IMR-90 (cell line): ENCODE results near the gene RASGRP4. TPM values are rescaled to one million over a fixed set of nuclear protein-coding genes. Genes with fewer than 3 reads are reported as not detected.
A peak's percentile ranks its signal among the peaks of the same experiment; 100 is the strongest.

Source experiments
- ATAC-seq: fragments of 200-7000 bp; cut with Tn5 transposase; 2 replicates; pipeline ENCODE4 v1.9.1; 2020; ENCODE audit warnings: low read depth, mild to moderate bottlenecking, moderate library complexity
- BruUV-seq: library from RNA; stranded (reverse); fragments of 400-500 nt; replicated peaks from 2 replicates; lab custom pipeline; 2021; lab: Mats Ljungman, UMichigan
- CTCF ChIA-PET: fragments of 300-600 bp; formaldehyde crosslinking; extraction: SDS; loops from one replicate; lab custom pipeline; 2021; ENCODE audit warnings: antibody characterized with exemption; lab: Yijun Ruan, JAX
- POLR2A ChIA-PET: fragments of 300-600 bp; sonication (Branson Sonifier 250); formaldehyde crosslinking; loops from one replicate; lab custom pipeline; 2022; ENCODE audit warnings: antibody characterized with exemption; ENCODE audit not compliant: unreplicated experiment; lab: Charles Lee
- DNase-seq: peaks from one replicate; pipeline ENCODE4 v3.0.0; 2013
- H2AFZ ChIP-seq: replicated peaks from 2 replicates; pipeline ENCODE3; 2013; ENCODE audit warnings: low read length, mild to moderate bottlenecking; ENCODE audit not compliant: poor library complexity
- H2AK5ac ChIP-seq: 2 replicates; pipeline ENCODE4 v1.6.1; 2013; ENCODE audit warnings: low read depth, low read length, inconsistent platforms
- H2AK9ac ChIP-seq: replicated peaks from 2 replicates; pipeline ENCODE3; 2013; ENCODE audit warnings: mild to moderate bottlenecking, low read depth, low read length, moderate library complexity; ENCODE audit not compliant: poor library complexity
- H2BK120ac ChIP-seq: 2 replicates; pipeline ENCODE4 v1.6.1; 2013; ENCODE audit warnings: low read depth, low read length, inconsistent platforms
- H2BK15ac ChIP-seq: 3 replicates; pipeline ENCODE4 v1.6.1; 2013; ENCODE audit warnings: low read depth, low read length, inconsistent platforms
- H2BK20ac ChIP-seq: 2 replicates; pipeline ENCODE4 v1.6.1; 2013; ENCODE audit warnings: low read depth, mild to moderate bottlenecking, inconsistent platforms, low read length, moderate library complexity
- H2BK5ac ChIP-seq: 2 replicates; pipeline ENCODE4 v1.6.1; 2013; ENCODE audit warnings: mild to moderate bottlenecking, low read depth, low read length, inconsistent platforms; ENCODE audit not compliant: poor library complexity, severe bottlenecking
- H3K14ac ChIP-seq: replicated peaks from 2 replicates; pipeline ENCODE4 v1.6.1; 2013; ENCODE audit warnings: low read depth, low read length, inconsistent platforms
- H3K18ac ChIP-seq: 2 replicates; pipeline ENCODE4 v1.6.1; 2013; ENCODE audit warnings: low read depth, low read length, control low read depth
- H3K23ac ChIP-seq: 2 replicates; pipeline ENCODE4 v1.6.1; 2013; ENCODE audit warnings: low read depth, low read length, inconsistent platforms
- H3K27ac ChIP-seq: 2 replicates; pipeline ENCODE4 v1.5.1; 2013; ENCODE audit warnings: mild to moderate bottlenecking, control low read depth, low read length; ENCODE audit not compliant: insufficient read depth
- H3K27me3 ChIP-seq: 2 replicates; pipeline ENCODE4 v1.6.1; 2013; ENCODE audit warnings: low read length; ENCODE audit not compliant: control insufficient read depth, insufficient read depth
- H3K36me3 ChIP-seq: 2 replicates; pipeline ENCODE4 v1.6.1; 2013; ENCODE audit warnings: low read length, mixed read lengths; ENCODE audit not compliant: control insufficient read depth, insufficient read depth
- H3K4ac ChIP-seq: 2 replicates; pipeline ENCODE4 v1.6.1; 2013; ENCODE audit warnings: low read depth, low read length, inconsistent platforms
- H3K4me1 ChIP-seq: 2 replicates; pipeline ENCODE4 v1.6.1; 2013; ENCODE audit warnings: low read length, mixed read lengths; ENCODE audit not compliant: control insufficient read depth, insufficient read depth
- H3K4me2 ChIP-seq: 2 replicates; pipeline ENCODE4 v1.6.1; 2013; ENCODE audit warnings: low read depth, mild to moderate bottlenecking, control low read depth, low read length, moderate library complexity
- H3K4me3 ChIP-seq: 2 replicates; pipeline ENCODE4 v1.5.1; 2013; ENCODE audit warnings: low read depth, mild to moderate bottlenecking, control low read depth, low read length, moderate library complexity; ENCODE audit not compliant: insufficient read depth
- H3K56ac ChIP-seq: 2 replicates; pipeline ENCODE4 v1.6.1; 2013; ENCODE audit warnings: low read length, inconsistent platforms; ENCODE audit not compliant: insufficient read depth; ENCODE audit errors: extremely low read depth
- H3K79me1 ChIP-seq, 2 experiments: 2 replicates each; pipeline ENCODE4 v1.6.1; 2013; ENCODE audit warnings: low read length in 2 of 2, inconsistent platforms in 1 of 2, low read depth in 1 of 2
- H3K9ac ChIP-seq: 2 replicates; pipeline ENCODE4 v1.6.1; 2013; ENCODE audit warnings: low read depth, low read length, control low read depth
- H3K9me1 ChIP-seq: 2 replicates; pipeline ENCODE4 v1.6.1; 2013; ENCODE audit warnings: low read length, inconsistent platforms; ENCODE audit not compliant: insufficient read depth
- H3K9me3 ChIP-seq: 2 replicates; pipeline ENCODE4 v1.6.1; 2013; ENCODE audit warnings: low read length; ENCODE audit not compliant: control insufficient read depth, insufficient read depth
- H4K20me1 ChIP-seq: 2 replicates; pipeline ENCODE4 v1.6.1; 2013; ENCODE audit warnings: low read length, inconsistent platforms; ENCODE audit not compliant: insufficient read depth
- H4K5ac ChIP-seq: 2 replicates; pipeline ENCODE4 v1.6.1; 2013; ENCODE audit warnings: mild to moderate bottlenecking, low read depth, low read length, control low read depth
- H4K8ac ChIP-seq, 2 experiments: 2 replicates each; pipeline ENCODE4 v1.6.1; 2013; ENCODE audit warnings: low read depth in 2 of 2, low read length in 2 of 2, control low read depth in 1 of 2, inconsistent platforms in 1 of 2
- H4K91ac ChIP-seq: 2 replicates; pipeline ENCODE4 v1.6.1; 2013; ENCODE audit warnings: low read depth, low read length, inconsistent platforms; ENCODE audit not compliant: insufficient read depth
- BHLHE40 ChIP-seq: fragments of 150-350 bp; IDR thresholded peaks from 2 replicates; pipeline ENCODE4 v1.6.1; 2016; ENCODE audit warnings: mild to moderate bottlenecking, low read depth, low read length
- CHD1 ChIP-seq: IDR thresholded peaks from 2 replicates; pipeline ENCODE4 v1.6.1; 2012; ENCODE audit warnings: low read depth, low read length, improper control_type of control experiment
- FOS ChIP-seq: fragments of 150-350 bp; IDR thresholded peaks from 2 replicates; pipeline ENCODE4 v1.6.1; 2016; ENCODE audit warnings: low read depth, low read length
- MAFK ChIP-seq: IDR thresholded peaks from 2 replicates; pipeline ENCODE4 v1.6.1; 2012; ENCODE audit warnings: low read depth, low read length, improper control_type of control experiment
- NFE2L2 ChIP-seq: fragments of 150-350 bp; IDR thresholded peaks from 2 replicates; pipeline ENCODE4 v1.6.1; 2016; ENCODE audit warnings: low read depth, mild to moderate bottlenecking, low read length
- POLR2A ChIP-seq: IDR thresholded peaks from 2 replicates; pipeline ENCODE4 v1.6.1; 2012; ENCODE audit warnings: mild to moderate bottlenecking, low read depth, low read length
- RCOR1 ChIP-seq: IDR thresholded peaks from 2 replicates; pipeline ENCODE4 v1.6.1; 2012; ENCODE audit warnings: mild to moderate bottlenecking, low read length, improper control_type of control experiment; ENCODE audit not compliant: insufficient replicate concordance
- RFX5 ChIP-seq: IDR thresholded peaks from 2 replicates; pipeline ENCODE4 v1.8.0; 2012; ENCODE audit warnings: low read depth, mild to moderate bottlenecking, low read length, moderate library complexity
- SMC3 ChIP-seq: fragments of 150-350 bp; IDR thresholded peaks from 2 replicates; pipeline ENCODE4 v1.6.1; 2016; ENCODE audit warnings: low read depth, mild to moderate bottlenecking, antibody characterized with exemption, low read length, moderate library complexity
- WGBS, 2 experiments: methylation state at CpG; one replicate each; pipeline versions ENCODE4 v1.1.5 to v1.1.7; 2013; ENCODE audit warnings: missing lambda C conversion rate in 2 of 2; ENCODE audit not compliant: insufficient read length in 1 of 2; ENCODE audit errors: extremely low coverage in 2 of 2; 5-methylcytosine and 5-hydroxymethylcytosine counted together
- dilution Hi-C: fragments of 300-500 bp; cut with HindIII; formaldehyde crosslinking; loops from one replicate; pipeline ENCODE4 v1.14.3; 2018; ENCODE audit warnings: low sequenced_read_pairs; ENCODE audit not compliant: unreplicated experiment
- in situ Hi-C: fragments of 300-500 bp; cut with MboI; formaldehyde crosslinking; loops from 3 replicates; pipeline ENCODE4 v1.14.3; 2019; ENCODE audit warnings: low sequenced_read_pairs, inconsistent platforms, mixed read lengths
- intact Hi-C: fragments of 100-400 bp; cut with micrococcal nuclease; formaldehyde crosslinking; loops from 2 replicates; pipeline ENCODE4 v1.10.0; 2022
- polyA plus RNA-seq, 3 experiments: library from polyadenylated mRNA; depleted of rRNA; stranded (reverse); fragments of >200 nt; gene quantifications; 2 replicates each; pipeline ENCODE4 v1.2.3, GENCODE V29; 2012; ENCODE audit warnings: low replicate concordance in 1 of 3
- total RNA-seq: library from RNA; depleted of rRNA; stranded (reverse); fragments of >200 nt; gene quantifications from 2 replicates; pipeline ENCODE4 v1.2.3, GENCODE V29; 2012
- TF ChIP-seq, protein P1 (sequence below): conservative IDR thresholded peaks from 2 replicates; pipeline ENCODE4 v1.5.1; 2012; ENCODE audit warnings: mild to moderate bottlenecking, low read depth, low read length, improper control_type of control experiment

The RASGRP4 gene
- total and polyA plus RNA-seq, 2 of the 4 experiments (the other 2 are of a cell fraction): not detected

DNA sequence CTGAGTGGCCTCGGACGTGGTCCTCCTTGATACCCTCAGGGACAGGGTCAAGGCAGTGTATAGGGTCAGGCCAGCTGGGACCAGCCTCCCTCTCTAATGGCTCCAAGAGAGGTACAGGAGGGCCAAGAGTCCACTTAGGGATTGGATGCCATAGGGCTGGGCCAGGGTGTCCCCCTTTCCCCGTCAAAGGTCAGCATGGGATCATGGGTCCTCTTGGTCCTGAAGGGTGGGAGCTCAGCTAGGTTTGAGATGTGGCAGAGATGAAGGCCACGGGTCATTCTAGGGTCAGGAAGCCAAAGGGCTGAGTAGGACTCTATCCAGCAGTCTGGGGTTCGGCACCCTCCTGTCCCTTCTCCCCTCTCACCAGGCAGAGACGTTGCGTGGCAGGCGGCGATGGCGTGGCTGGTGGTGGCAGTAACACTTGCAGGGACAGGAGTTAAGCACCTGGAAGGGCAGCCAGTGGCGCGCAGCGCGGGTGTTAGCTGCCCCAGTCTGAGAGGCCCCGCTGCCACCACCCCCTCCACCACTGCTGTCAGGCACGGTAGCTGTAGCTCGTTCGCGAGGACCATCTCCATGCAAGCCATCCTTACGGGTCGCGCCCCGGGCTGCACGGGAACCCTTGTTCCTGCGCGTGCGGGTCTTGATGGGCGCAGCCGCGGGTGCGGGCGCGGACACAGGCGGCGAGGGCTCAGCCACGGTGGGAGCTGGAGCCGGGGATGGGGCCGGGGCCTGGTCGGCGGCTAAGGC, 40.8 kb downstream of the RASGRP4 start:
- Histone ChIP-seq H2AK5ac (no peak overlapping the region), H3K4me1 (peaks cover 2% of the 10 kb centered on the region), H2BK5ac (no peak overlapping the region), H3K9ac (no peak overlapping the region), H2BK20ac (no peak overlapping the region), H4K5ac (no peak overlapping the region), H4K20me1 (peaks cover 23% of the 10 kb centered on the region), H3K36me3 (peaks cover 41% of the 10 kb centered on the region), H2AFZ (no peak overlapping the region), H3K56ac (no peak overlapping the region), H3K4me3 (no peak overlapping the region), H3K27ac (no peak overlapping the region), H3K4ac (no peak overlapping the region), H2AK9ac (peak overlapping the region; percentile 28), H3K9me3 (no peaks in the 10 kb centered on the region), H3K18ac (no peak overlapping the region), H3K9me1 (peaks cover 12% of the 10 kb centered on the region), H2BK120ac (no peak overlapping the region), H4K91ac (no peak overlapping the region), H3K14ac (no peak overlapping the region), H4K8ac (no peak overlapping the region), H3K4me2 (no peak overlapping the region), H3K23ac (no peak overlapping the region), H3K79me1 (peaks cover 13 to 52% of the 10 kb centered on the region in 2 experiments; a peak in 3 of 4 replicates), H3K27me3 (no peaks in the 10 kb centered on the region), H2BK15ac (no peak overlapping the region)
- ChIA-PET POLR2A (no interaction called here), CTCF (interaction anchor here (1.9 kb wide), 1 partner anchor 9 kb away, joined by 5 read pairs; no protein-coding TSS in a partner anchor)
- ATAC-seq: no peak
- WGBS, 2 experiments: 85% methylated on average over 16 of the region's 40 CpGs; no CpG with 5 or more reads in 1 of the 2 experiments
- intact Hi-C loops (loop anchor here (5.0 kb wide), 1 partner anchor 153 kb away; no protein-coding TSS in a partner anchor), dilution Hi-C loops (no loop called here), in situ Hi-C loops (no loop called here)
- no peak for TF ChIP-seq SMC3
- TF ChIP-seq RFX5: no peak
- no peak for TF ChIP-seq MAFK
- TF ChIP-seq CHD1: no peak
- TF ChIP-seq, protein P1, sequence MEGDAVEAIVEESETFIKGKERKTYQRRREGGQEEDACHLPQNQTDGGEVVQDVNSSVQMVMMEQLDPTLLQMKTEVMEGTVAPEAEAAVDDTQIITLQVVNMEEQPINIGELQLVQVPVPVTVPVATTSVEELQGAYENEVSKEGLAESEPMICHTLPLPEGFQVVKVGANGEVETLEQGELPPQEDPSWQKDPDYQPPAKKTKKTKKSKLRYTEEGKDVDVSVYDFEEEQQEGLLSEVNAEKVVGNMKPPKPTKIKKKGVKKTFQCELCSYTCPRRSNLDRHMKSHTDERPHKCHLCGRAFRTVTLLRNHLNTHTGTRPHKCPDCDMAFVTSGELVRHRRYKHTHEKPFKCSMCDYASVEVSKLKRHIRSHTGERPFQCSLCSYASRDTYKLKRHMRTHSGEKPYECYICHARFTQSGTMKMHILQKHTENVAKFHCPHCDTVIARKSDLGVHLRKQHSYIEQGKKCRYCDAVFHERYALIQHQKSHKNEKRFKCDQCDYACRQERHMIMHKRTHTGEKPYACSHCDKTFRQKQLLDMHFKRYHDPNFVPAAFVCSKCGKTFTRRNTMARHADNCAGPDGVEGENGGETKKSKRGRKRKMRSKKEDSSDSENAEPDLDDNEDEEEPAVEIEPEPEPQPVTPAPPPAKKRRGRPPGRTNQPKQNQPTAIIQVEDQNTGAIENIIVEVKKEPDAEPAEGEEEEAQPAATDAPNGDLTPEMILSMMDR: no peak
- TF ChIP-seq FOS: no peak
- no peak for TF ChIP-seq NFE2L2
- no peak for TF ChIP-seq RCOR1
- no peak for TF ChIP-seq POLR2A
- no peak for TF ChIP-seq BHLHE40
- no peak for DNase-seq
- no TSS peak for BruUV-seq
